ENCODE measurements around the gene NPM1.

DNA sequence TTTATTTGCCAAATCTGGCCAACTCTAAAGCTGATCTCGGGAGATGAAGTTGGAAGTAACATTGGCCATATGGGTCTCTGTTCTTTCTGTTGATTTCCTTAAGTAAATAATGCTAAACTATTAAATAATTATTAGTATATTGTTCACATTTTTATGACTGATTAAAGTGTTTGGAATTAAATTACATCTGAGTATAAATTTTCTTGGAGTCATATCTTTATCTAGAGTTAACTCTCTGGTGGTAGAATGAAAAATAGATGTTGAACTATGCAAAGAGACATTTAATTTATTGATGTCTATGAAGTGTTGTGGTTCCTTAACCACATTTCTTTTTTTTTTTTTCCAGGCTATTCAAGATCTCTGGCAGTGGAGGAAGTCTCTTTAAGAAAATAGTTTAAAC lies 22.5 kb downstream of the NPM1 start:
- TF ChIP-seq, protein P1, sequence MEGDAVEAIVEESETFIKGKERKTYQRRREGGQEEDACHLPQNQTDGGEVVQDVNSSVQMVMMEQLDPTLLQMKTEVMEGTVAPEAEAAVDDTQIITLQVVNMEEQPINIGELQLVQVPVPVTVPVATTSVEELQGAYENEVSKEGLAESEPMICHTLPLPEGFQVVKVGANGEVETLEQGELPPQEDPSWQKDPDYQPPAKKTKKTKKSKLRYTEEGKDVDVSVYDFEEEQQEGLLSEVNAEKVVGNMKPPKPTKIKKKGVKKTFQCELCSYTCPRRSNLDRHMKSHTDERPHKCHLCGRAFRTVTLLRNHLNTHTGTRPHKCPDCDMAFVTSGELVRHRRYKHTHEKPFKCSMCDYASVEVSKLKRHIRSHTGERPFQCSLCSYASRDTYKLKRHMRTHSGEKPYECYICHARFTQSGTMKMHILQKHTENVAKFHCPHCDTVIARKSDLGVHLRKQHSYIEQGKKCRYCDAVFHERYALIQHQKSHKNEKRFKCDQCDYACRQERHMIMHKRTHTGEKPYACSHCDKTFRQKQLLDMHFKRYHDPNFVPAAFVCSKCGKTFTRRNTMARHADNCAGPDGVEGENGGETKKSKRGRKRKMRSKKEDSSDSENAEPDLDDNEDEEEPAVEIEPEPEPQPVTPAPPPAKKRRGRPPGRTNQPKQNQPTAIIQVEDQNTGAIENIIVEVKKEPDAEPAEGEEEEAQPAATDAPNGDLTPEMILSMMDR (IDR thresholded peaks at IDR 0.05): no peak
- TF ChIP-seq POLR2A (IDR thresholded peaks at IDR 0.05; ENCODE audit: low read depth) (no peak), POLR2AphosphoS5 (IDR thresholded peaks at IDR 0.05) (no peak)
